HG03135 (cell line): ENCODE data around the gene CAST.
"Not testable (repeated sequence)": the region's sequence is repeated elsewhere in the genome, so short reads cannot be mapped to it uniquely, and the experiment has no call there.

Source experiments
- ATAC-seq: cut with Tn5 transposase; IDR thresholded peaks from one replicate; pipeline ENCODE4 v1.9.1; 2021; ENCODE audit warnings: mild to moderate bottlenecking, moderate library complexity; ENCODE audit not compliant: unreplicated experiment

Gene CAST, protein sequence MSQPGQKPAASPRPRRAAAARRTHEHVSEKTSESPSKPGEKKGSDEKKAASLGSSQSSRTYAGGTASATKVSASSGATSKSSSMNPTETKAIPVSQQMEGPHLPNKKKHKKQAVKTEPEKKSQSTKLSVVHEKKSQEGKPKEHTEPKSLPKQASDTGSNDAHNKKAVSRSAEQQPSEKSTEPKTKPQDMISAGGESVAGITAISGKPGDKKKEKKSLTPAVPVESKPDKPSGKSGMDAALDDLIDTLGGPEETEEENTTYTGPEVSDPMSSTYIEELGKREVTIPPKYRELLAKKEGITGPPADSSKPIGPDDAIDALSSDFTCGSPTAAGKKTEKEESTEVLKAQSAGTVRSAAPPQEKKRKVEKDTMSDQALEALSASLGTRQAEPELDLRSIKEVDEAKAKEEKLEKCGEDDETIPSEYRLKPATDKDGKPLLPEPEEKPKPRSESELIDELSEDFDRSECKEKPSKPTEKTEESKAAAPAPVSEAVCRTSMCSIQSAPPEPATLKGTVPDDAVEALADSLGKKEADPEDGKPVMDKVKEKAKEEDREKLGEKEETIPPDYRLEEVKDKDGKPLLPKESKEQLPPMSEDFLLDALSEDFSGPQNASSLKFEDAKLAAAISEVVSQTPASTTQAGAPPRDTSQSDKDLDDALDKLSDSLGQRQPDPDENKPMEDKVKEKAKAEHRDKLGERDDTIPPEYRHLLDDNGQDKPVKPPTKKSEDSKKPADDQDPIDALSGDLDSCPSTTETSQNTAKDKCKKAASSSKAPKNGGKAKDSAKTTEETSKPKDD

DNA sequence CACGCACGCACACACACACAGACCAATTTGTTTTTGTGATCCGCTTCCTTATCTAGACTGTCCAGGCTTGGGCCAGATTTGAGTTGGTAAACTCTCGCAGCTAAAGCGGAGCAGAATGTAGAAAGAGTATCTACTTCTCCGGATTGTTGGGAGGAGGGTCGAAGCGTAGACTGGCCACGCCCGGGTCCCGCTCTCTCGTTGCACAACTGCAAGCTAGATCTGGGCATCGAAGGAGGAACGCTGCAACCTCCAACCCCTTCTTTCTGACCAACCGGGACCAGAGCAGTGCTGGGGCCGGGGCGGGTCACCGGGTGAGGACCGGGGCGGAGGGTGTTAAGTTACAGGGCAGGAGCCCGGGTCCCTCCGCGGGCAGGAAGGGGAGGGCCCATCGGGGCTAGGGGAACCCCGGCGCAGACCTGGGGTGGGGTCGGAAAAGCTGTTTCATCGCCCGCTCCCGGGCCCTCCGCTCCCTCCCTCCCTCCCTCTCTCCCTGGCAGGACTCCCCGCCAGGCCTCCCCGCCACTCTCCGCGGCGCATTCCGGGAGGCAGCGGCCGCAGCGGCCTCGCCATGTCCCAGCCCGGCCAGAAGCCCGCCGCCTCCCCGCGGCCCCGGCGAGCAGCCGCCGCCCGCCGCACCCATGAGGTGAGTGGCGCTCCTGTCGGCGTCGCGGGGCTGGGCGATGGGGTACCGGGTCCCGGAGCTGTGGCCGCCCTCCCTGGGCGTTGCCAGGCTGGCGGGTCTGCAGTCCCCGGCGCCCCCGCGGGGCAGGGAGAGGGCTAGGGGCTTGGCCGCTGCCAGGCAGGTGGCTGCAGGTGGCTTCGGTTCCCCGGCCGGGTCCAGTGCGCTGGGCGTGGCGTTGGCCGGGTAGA, at the start of gene CAST:
CAST (plus strand) TSS at position 522 of the 870 bp plus-strand sequence; CDS start at position 569, 47 bp downstream.
- ATAC-seq = peak; percentile 53

DNA sequence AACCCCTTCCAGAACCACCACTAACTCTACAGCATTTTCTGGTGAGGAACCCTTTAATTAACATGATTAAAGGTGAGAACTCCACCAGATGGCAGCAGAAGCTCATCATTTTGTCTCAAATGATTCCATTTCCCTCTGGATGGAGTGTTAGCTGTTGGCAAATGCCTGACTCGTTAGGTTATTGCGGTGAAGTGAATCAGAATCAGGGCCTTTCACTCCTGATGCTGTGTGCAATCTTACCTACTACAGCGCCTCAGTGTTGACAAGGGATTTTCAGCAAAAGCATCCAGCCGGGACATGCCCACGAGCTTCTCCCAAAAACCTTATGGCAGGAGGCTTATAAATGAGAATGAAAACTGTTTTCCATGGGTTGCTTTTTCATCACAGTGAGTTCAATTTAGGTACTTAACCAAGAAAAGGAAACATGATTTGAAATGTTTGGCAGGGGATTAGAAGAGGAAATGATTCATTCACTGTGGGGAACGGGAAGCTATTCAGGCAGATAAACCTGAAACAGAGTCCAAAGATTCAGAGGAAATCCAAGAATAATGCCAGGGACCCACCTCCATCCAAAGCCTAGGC, 48.0 kb upstream of the CAST start:
- no peak for ATAC-seq

DNA sequence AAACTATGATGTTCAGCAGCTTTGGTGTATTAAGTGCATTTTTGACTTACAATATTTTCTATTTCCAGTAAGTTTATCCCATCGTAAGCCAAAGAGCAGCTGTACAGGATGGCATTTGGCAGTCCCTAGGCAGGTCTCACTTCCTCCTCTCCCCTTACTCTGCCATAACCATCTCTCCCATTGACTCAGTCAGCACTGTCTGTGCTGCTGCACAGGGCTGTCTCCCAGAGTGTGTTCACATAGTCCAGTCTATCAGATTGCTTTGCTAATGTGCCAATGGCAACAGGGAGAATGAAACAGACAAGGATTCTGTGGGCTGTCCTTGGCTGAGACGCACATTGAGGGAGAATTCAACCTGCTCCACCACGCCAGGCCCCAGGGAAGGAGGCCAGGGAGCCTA, 47.0 kb upstream of the CAST start:
- no peak for ATAC-seq

DNA sequence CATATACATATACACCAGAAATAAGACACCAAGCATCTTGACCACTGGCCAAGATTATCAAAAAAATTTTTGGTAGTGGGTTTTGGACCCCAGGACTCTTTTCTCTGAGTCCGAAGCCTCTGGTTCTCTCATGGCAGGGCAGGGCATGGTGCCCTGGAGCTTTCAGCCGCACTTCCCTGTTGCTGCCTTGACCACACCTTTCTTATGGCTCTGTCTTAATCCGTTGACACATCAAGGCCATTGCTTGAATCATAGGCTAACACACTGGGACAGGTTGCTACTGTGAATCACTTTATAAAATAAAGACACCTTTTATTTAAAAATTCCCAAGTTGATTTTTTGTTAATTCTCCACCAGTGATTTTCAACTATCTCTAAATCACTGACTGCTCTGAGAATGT, 45.4 kb upstream of the CAST start:
- ATAC-seq = no peak

DNA sequence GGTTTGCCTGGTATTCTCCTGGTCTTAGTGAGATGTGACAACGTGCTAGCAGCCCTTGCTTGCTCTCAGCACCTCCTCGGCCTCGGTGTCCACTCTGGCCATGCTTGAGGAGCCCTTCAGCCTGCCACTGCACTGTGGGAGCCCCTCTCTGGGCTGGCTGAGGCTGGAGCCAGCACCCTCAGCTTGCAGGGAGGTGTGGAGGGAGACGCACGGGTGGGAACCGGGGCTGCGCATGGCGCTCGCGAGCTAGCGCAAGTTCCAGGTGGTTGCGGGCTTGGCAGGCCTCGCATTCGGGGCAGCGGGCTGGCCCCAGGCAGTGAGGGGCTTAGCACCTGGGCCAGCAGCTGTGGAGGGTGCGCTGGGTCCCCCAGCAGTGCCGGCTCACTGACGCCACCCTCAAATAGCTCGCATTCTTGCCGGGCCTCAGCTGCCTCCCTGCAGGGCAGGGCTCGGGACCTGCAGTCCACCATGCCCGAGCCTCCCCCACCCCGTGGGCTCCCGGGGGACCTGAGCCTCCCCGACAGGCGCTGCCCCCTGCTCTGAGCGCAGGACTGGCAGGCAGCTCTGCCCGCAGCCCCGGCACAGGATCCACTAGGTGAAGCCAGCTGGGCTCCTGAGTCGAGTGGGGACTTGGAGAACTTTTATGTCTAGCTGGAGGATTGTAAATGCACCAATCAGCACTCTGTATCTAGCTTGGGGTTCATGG, 43.7 kb upstream of the CAST start:
- not testable (repeated sequence) for ATAC-seq

DNA sequence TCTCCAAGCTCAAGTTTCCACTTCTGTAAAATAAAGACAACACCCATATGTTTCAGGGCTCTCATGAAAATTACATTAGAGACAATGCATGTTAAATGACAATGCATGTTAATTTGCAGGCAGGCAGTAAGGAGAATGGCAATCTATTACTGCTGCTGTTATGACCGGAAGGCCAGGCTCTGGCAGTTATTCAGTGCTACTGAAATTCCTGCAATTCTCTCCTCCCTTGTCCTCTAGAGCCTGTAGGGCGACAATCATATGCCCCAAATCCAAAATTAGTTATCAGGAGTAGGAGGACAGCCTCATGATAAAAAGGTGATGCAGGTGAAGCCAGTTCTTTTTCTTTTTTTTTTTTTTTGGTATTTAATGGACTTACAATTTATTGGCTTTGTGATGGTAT, 42.2 kb upstream of the CAST start:
- no peak for ATAC-seq

DNA sequence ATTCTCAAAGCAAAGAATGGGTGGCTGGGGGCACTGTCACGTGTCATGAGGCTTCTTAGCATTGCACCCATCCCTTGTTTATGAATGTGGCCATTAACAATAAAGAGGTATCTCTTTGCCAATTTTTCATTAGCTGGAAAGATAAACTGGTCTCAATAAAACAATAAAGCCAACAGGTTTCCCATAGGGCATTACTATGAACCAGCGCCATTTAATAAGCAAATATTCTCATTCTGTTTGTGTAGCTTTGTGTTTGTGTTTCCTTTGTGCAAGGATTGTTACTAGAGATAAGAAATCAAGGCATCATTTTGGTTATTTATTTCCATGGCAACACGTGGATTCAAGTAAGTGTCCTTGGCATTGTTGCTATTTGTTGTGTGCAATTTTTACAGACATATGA, 37.6 kb upstream of the CAST start:
- ATAC-seq = no peak

DNA sequence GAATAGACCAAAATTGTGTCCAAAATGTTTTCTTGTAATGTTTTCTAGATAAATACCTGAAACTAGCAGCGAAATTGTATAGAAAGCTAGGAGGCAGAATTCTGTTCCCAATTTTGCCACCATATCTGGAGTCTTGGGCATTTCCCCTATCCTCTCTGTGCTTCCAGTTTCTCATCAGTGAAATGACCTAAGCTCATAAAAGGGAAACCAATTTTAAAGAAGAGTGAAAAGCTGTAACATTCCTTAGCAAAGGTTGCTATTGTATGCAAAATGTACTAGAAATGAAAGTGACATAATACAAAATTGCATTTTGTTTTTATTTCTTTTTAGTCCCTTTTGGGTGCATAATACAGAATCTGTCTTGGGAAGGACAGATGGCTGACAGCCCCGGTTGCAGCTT, 36.8 kb upstream of the CAST start:
- ATAC-seq = no peak

DNA sequence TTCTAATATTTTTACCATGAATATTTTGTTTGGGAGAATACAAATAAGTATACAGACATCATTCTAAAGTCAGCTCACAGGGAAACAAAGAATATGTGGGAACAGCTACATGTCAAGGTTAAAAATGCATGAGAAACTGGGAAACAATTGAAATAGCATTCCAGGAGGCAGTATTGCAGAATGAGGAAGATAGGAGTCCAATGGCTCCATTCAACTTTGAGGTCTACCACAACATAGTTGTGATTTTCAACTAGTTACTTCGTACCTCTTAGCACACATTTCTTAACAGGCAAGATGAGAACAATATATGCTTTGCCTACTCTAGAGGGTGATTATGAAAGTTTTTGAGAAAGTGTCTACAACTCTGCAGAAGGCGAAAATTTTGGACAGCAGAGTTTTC, 35.2 kb upstream of the CAST start:
- ATAC-seq = no peak

DNA sequence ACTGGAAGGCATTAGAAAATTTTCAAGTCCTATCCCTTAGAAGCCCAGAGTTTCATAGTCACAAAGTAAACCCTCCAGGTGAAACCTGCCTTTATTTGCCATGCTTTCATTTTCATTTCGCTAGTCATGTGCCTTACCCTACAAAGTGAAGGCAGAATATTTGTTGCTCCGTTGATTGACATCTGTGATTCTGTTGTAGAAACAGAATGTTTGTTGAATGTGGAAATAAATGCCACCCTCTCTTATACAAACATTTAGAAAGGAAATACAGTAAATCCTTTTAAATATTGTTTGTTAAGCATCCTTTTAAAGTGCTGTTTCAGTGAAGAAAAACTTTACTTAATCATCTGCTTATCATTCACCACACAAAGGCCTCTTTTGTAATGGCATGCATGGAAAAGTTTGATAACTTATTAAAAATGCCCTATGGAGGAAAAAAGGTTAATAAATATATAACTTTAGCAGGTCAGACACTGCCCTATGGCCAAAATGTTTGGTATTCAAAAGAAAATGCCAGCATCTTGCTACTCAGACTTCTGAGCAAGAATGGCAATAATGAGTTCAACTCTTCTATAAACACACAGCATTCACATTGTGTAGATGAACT, 34.3 kb upstream of the CAST start:
- no peak for ATAC-seq

DNA sequence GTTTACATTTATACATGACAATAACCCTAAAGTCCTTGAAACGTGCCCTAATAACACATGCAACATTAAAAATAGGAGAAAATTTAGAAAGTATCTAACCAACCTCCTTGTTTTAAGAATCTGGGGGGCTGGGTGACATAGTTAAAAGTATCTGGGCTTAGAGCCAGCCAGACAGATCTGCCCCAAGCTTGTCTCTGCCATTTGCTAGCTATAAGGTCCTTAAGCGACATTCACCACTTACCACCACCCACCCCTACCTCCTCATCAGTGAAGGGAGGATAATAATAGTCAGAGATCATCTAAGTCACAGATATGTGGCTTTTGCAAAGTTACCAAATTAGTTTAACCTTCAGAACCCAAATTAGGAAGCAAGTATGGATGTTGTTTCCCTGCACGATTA, 33.8 kb upstream of the CAST start:
- ATAC-seq = no peak

DNA sequence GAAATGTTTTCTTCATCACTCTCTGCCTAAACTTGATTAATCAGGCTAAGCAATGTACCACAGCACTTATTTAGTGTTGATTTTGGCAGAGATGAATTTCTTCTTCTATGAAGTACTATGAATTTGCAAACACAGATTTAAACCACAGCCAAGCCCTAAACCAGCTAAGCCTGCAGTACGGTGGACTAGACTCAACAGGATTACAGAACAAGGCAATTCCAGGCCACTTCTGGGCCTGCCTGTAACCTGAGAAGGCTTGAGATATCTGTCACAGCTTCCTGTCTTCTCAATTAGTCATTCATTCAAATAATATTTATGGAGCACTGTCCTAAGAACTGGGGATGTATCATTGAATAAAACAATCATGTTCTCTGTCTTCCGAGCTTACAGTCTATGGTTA, 32.4 kb upstream of the CAST start:
- ATAC-seq = no peak

DNA sequence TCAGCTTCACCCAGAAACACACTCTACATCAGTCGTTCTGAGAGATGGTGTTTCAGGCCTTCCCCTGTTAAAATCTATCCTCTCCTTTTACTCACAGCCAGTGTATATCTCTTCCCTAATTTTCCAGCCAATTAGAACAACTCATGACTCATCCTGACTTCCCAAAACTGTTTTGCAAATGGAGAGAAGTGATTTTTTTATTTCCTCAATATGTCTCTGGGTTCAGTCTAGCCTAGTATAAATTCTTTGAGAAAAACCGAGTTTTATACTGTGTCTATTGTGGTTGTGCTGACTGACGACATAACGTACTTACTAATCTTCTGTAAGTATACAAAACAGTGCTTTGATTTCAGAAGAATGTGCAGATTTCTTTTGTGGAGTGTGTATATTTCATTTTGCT, 28.4 kb upstream of the CAST start:
- no peak for ATAC-seq

DNA sequence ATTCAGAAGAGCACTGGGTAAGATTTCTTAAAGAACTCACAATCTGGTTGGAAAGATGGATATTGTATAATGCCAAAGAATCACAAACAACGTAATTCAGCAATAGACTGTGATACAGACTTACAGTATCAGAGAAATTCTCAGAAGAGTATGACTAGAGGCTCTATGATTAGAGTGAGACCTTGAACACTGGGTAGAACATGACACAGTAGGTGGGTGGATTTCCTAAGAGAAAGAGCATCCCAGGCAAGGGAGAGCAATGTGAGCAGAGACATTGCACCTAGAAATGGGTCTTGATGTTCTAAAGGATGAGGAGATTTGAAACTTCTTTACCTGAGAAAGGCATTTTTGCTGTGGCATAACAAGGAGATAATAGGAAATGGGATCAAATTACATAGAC, 27.3 kb upstream of the CAST start:
- no peak for ATAC-seq

DNA sequence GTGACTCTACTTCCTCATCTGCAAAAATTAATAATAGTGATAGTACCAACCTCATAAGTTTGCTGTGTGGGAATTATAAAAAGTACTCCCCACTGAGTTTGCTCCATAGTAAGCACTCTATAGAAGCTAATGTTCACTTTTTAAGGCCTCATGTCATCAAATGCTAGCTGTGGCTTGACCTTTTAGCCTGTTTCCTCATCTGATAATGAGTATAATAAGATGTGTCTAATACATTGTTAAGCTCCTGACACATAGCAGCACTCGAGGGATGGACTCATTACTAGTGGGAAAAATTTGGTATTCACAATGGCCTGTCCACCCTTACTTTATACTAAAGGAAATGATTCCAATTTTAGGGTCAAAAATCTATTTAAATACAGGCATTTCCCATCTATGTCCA, 26.1 kb upstream of the CAST start:
- no peak for ATAC-seq

DNA sequence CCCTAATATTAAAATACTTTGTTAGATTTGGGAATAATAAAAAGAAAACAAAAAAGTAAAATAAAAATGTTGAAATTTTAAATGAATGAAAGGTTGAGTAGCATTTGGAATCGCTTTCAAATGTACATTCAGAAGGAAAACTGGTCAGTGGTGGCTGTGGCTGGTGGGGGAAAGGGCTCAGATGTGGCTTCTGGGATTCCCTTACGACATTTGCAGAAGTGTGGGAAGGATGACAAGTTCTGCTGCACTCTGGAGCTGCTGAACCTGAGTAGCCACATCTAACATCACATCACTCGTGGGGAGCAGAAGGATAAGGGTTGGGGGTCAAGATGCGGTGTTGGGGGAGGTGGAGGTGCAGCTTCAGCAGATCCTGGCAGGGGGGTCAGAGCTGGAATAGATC, 25.6 kb upstream of the CAST start:
- no peak for ATAC-seq

DNA sequence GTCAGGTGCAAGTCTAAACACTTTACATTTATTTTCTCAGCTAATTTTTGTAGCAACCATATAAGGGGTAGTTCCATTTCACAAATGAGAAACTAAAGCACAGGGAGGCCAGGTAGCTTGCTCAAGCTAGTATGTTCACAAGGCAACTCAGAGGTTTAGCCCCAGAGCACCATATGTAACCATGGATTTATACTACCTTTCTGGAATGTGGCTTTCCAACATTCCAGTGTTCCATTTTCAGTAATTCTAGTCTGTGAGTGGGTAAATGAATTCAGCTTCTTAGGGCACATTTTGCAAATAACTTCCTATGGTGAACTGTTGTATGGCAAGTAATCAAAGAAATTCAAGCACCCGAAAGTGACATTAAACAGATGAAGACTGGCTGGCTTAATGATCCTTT, 25.0 kb upstream of the CAST start:
- no peak for ATAC-seq

DNA sequence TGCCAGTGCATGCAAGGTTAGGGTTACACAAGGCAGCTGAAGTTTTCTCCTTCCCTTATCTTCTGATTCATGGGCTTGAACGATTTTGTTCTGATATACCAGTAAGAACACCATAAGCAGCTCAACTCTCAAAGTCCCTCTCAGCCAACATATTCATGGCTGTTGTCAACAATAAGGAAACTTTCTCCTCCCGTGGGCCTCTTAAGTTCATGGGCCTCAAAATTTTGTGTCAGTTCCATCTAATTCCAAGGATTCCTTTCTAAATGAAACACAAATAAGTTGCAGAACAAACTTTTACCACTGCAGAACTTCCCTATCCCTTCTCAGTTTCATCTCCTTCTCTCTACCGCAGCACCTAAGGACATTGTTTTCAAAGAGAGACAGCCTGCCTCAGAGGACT, 23.6 kb upstream of the CAST start:
- ATAC-seq = no peak

DNA sequence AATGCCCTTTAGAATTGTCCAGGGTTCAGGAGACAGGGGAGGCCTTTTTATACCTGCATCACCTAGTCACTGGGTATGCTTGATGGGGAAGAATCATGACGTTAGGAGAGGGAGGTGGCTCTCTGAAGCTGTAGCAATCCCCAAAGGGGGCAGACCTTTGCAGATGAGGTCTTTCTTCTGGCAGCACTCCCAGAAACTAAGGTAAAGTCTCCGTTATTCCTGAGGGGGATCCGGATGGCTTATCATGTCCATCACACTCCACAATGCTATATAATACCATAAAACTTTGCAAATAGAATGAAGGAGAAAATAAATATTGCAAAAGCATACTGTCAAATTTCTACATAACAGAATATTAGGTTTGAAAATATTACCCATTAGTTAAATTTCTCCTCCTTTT, 21.5 kb upstream of the CAST start:
- no peak for ATAC-seq
